ENCODE measurements around the gene RRBP1. TPM values are rescaled to one million over a fixed set of nuclear protein-coding genes. Genes with fewer than 3 reads are reported as not detected.
A peak's percentile ranks its signal among the peaks of the same experiment; 100 is the strongest.

Gene RRBP1
- total RNA-seq, 2 donors from 2014 or later = 313 to 511 TPM

DNA sequence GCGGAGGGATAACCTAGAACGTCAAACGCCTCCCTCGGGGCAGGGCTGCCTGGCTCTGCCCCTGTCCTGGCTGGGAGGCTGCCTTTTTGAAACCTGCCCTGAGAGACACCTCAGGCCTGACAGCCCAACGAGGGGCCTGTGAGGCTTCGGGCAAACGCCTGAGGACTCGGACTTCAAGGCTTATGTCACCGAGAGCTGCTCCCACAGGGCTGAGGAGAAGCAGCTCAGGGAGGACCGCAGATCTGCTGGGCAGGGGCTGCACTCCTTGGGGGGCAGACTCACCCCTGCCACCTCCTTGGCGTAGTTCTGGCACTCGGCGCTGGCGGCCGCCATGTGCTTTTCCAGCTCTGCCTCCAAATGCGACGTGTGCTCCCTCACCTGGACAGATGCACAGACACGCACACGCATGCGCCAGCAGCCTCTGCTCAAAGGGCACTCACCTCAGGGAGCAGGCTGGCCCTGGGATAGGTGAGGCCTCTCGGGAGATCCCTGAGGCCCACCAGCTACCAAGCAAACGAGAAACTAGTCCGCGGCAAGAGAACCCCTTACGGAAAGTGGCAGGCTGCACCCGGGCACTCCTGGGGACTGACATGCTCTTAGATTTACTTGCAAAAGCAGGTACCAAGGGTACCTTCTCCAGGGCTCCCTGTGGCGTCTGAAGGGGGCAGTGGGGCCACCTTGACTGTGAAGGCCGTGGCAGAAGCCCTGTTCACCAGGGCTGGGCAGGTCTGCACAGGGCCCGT lies 62.5 kb downstream of the RRBP1 start:
- Histone ChIP-seq H3K27ac (peak overlapping the region in 1 of 4 donors; percentile 15), H3K4me3 (no peak overlapping the region), H3K9me3 (no peaks in the 10 kb centered on the region), H3K27me3 (no peaks in the 10 kb centered on the region), H3K36me3 (replicated peaks in 1 of 2; ENCODE audit: insufficient read depth in 1 of 2, low read depth in 2 of 2) (peaks cover 40 to 59% of the 10 kb centered on the region in 2 donors), H3K4me1 (peaks cover 39% of the 10 kb centered on the region)
- intact Hi-C loops (cut with DNase I) = loop anchor here (5.0 kb wide), 1 partner anchor 82 kb away; no protein-coding TSS in a partner anchor
- ATAC-seq (no peak), DNase-seq (peak; percentile 19 to 31 (median 24))
- WGBS, 2 donors = 67 to 70% methylated on average over 17 to 27 of the region's 29 CpGs
- TF ChIP-seq POLR2A (IDR thresholded peaks at IDR 0.05) = no peak
- TF ChIP-seq, protein P1, sequence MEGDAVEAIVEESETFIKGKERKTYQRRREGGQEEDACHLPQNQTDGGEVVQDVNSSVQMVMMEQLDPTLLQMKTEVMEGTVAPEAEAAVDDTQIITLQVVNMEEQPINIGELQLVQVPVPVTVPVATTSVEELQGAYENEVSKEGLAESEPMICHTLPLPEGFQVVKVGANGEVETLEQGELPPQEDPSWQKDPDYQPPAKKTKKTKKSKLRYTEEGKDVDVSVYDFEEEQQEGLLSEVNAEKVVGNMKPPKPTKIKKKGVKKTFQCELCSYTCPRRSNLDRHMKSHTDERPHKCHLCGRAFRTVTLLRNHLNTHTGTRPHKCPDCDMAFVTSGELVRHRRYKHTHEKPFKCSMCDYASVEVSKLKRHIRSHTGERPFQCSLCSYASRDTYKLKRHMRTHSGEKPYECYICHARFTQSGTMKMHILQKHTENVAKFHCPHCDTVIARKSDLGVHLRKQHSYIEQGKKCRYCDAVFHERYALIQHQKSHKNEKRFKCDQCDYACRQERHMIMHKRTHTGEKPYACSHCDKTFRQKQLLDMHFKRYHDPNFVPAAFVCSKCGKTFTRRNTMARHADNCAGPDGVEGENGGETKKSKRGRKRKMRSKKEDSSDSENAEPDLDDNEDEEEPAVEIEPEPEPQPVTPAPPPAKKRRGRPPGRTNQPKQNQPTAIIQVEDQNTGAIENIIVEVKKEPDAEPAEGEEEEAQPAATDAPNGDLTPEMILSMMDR (IDR thresholded peaks at IDR 0.05) = no peak

DNA sequence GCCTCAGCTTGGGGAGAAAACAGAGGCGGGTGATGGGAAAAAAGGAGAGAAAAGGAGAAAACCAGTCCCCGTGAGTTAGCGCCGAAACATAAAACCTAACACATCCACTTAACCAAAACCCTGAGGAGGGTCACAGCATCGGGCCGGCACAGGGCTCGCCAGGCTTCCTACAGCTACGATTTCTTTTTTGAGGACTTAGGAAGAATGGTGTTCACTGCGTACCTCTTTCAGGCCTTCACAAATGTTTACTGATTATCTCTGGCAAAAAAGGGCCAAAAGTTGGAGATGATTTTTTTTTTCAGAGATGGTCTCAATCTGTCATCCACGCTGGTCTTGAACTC lies 63.4 kb downstream of the RRBP1 start:
- intact Hi-C loops (cut with DNase I) = loop anchor here (5.0 kb wide), 1 partner anchor 81 kb away; no protein-coding TSS in a partner anchor
- Histone ChIP-seq H3K4me1 (peaks cover 48% of the 10 kb centered on the region), H3K27ac (peak overlapping the region in 1 of 4 donors; percentile 83), H3K4me3 (no peak overlapping the region), H3K9me3 (no peaks in the 10 kb centered on the region), H3K36me3 (replicated peaks in 1 of 2; ENCODE audit: insufficient read depth in 1 of 2, low read depth in 2 of 2) (peaks cover 40 to 52% of the 10 kb centered on the region in 2 donors), H3K27me3 (no peaks in the 10 kb centered on the region)
- ATAC-seq (no peak), DNase-seq (no peak)
- TF ChIP-seq POLR2A (IDR thresholded peaks at IDR 0.05) = no peak
- TF ChIP-seq, protein P1 (IDR thresholded peaks at IDR 0.05) = no peak
- 83 to 85% methylated on average over 10 of the region's 10 CpGs for WGBS, 2 donors

DNA sequence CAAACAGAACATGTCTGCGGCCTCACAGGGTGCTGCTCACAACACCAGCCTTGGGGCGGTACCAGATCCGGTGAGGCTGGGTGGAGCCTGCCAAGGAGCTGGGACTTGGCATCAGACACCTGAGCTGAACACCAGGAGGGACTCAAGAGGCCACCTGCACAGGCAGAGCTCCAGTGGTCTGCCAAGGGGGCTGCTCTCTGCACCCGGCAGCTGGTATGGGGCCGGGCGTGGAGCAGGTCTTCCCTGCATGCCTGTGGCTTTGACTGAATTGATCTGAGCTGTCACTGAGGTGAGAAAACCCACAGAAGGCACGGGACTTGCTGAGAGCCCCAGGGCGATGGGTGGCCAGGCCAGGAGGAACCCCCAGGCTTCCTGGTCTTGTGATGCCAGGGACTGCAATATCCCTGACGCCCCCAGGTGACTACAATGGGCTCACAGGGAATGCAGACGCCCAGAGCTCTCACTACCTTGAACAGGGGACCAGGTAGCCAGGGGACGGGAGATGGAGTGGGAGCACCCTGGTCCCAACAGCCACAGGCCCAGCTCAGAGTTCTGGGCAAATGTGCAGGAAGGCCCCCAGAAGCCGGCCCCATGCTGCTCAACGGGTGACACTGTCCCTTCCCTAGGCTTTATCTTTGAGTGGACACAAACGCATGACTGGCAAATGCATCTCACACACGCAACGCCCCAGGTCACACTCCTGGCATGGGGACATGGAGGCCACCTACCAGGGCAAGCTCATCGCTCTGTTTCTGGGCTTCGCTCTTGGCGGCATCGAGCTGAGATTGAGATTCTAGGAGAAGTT lies 64.0 kb downstream of the RRBP1 start:
- peaks cover 54% of the 10 kb centered on the region for H3K4me1 ChIP-seq
- intact Hi-C loops (cut with DNase I) = loop anchor here (5.0 kb wide), 1 partner anchor 81 kb away; no protein-coding TSS in a partner anchor
- DNase-seq = peak; percentile 62 to 85 (median 70)
- peaks cover 40 to 49% of the 10 kb centered on the region in 2 donors for H3K36me3 ChIP-seq (replicated peaks in 1 of 2; ENCODE audit: insufficient read depth in 1 of 2, low read depth in 2 of 2)
- H3K27me3 ChIP-seq = no peaks in the 10 kb centered on the region
- WGBS, 2 donors = 62 to 67% methylated on average over 16 to 20 of the region's 20 CpGs
- H3K27ac ChIP-seq = peak overlapping the region in 2 of 4 donors; percentile 18 to 83
- no peaks in the 10 kb centered on the region for H3K9me3 ChIP-seq
- peak; percentile 21 for ATAC-seq
- no peak for TF ChIP-seq POLR2A (IDR thresholded peaks at IDR 0.05)
- TF ChIP-seq, protein P1 (IDR thresholded peaks at IDR 0.05) = peak in 1 of 7 experiments; percentile 2
- no peak overlapping the region for H3K4me3 ChIP-seq

DNA sequence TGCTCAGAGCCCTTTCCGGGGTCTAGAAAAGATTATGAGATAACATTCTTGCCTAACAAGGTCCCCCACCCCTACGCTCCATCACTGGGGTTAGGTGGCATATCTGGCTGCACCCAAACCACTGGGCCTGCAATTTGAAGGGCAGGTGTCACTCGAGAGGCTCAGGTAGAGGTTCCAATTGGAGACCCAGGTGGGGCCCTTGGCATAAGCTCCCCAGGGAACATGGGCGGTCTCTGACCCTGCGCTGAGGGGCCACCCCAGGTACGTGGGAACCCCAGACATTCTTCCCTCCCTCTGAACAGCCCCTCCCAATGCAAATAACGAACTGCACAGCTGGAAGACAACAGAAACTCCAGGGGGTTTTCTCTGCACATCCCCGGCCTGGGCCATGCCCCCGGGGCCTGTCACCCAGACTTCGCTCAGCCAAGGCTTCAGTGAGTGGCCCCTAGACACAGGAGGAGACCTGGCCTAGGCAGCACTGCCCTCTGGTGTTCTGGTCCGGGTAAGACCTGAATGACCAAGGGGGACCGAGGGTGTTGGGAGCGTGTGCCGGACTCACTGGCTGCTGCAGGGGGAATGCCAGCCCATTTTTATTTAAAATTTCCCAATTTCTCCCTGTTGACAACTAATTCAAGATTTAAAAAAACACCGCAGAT lies 64.7 kb downstream of the RRBP1 start:
- Histone ChIP-seq H3K27me3 (no peaks in the 10 kb centered on the region), H3K9me3 (no peaks in the 10 kb centered on the region), H3K4me3 (no peak overlapping the region), H3K4me1 (peaks cover 61% of the 10 kb centered on the region), H3K36me3 (replicated peaks in 1 of 2; ENCODE audit: insufficient read depth in 1 of 2, low read depth in 2 of 2) (peaks cover 36 to 48% of the 10 kb centered on the region in 2 donors), H3K27ac (peak overlapping the region in 3 of 4 donors; percentile 31 to 83 (median 44))
- DNase-seq (peak; percentile 57 to 76 (median 62)), ATAC-seq (peak; percentile 29)
- intact Hi-C loops (cut with DNase I) = loop anchor here (5.0 kb wide), 1 partner anchor 80 kb away; no protein-coding TSS in a partner anchor
- no peak for TF ChIP-seq POLR2A (IDR thresholded peaks at IDR 0.05)
- TF ChIP-seq, protein P1 (IDR thresholded peaks at IDR 0.05) = peak; percentile 27 to 83 (median 63)
- 51 to 54% methylated on average over 11 to 15 of the region's 15 CpGs for WGBS, 2 donors

Measured in body of pancreas (tissue), 4 donors.